Measurements from ENCODE around the gene WDR20.
"Not testable (repeated sequence)": the region's sequence is repeated elsewhere in the genome, so short reads cannot be mapped to it uniquely, and the experiment has no call there.

The WDR20 gene

GRCh38 chr14:102235275-102235897 is 95.7 kb downstream of the WDR20 start:
- H3K4me3 ChIP-seq (ENCODE audit: low read length): no peak overlapping the region
- peak; percentile 90 for TF ChIP-seq CTCF (IDR thresholded peaks at IDR 0.05; ENCODE audit: insufficient read depth, low read depth, low read length, missing control alignments)
- DNase-seq (ENCODE audit: low read depth): peak; percentile 87

- no peak overlapping the region for H3K4me3 ChIP-seq (ENCODE audit: low read length)
- no peak for DNase-seq (ENCODE audit: low read depth)
- TF ChIP-seq CTCF (IDR thresholded peaks at IDR 0.05; ENCODE audit: insufficient read depth, low read depth, low read length, missing control alignments): no peak
Observed at GRCh38 chr14:102236026-102236425, 96.3 kb downstream of the WDR20 start.

- no peak for TF ChIP-seq CTCF (IDR thresholded peaks at IDR 0.05; ENCODE audit: insufficient read depth, low read depth, low read length, missing control alignments)
- H3K4me3 ChIP-seq (ENCODE audit: low read length): no peak overlapping the region
- DNase-seq (ENCODE audit: low read depth): no peak
Observed at GRCh38 chr14:102238131-102238530, 98.4 kb downstream of the WDR20 start.

- no peak for TF ChIP-seq CTCF (IDR thresholded peaks at IDR 0.05; ENCODE audit: insufficient read depth, low read depth, low read length, missing control alignments)
- no peak for DNase-seq (ENCODE audit: low read depth)
- no peak overlapping the region for H3K4me3 ChIP-seq (ENCODE audit: low read length)
Observed at GRCh38 chr14:102238766-102239165, 99.1 kb downstream of the WDR20 start.

GRCh38 chr14:102239231-102239630 is 99.5 kb downstream of the WDR20 start:
- H3K4me3 ChIP-seq (ENCODE audit: low read length): no peak overlapping the region
- no peak for TF ChIP-seq CTCF (IDR thresholded peaks at IDR 0.05; ENCODE audit: insufficient read depth, low read depth, low read length, missing control alignments)

GRCh38 chr14:102240481-102240880 is 100.8 kb downstream of the WDR20 start:
- DNase-seq (ENCODE audit: low read depth); H3K4me3 ChIP-seq (ENCODE audit: low read length): not testable (repeated sequence)

More at GRCh38 chr14:102239231-102239630, 99.5 kb downstream of the WDR20 start:
- DNase-seq (ENCODE audit: low read depth): no peak

- no peak for TF ChIP-seq CTCF (IDR thresholded peaks at IDR 0.05; ENCODE audit: insufficient read depth, low read depth, low read length, missing control alignments)
- DNase-seq (ENCODE audit: low read depth): no peak
- no peak overlapping the region for H3K4me3 ChIP-seq (ENCODE audit: low read length)
Observed at GRCh38 chr14:102241147-102241546, 101.5 kb downstream of the WDR20 start.

GRCh38 chr14:102243795-102244194 is 104.1 kb downstream of the WDR20 start:
- DNase-seq (ENCODE audit: low read depth); H3K4me3 ChIP-seq (ENCODE audit: low read length): not testable (repeated sequence)
